ENCODE data around the gene KCNJ6.

Gene KCNJ6

GRCh38 chr21:37659874-37660273, 256.4 kb downstream of the KCNJ6 start:
- Histone ChIP-seq H3K9me3 (ENCODE audit: control extremely low read depth in 1 of 5, control insufficient read depth in 4 of 5, insufficient read depth in 2 of 5, low read depth in 1 of 5, low read length in 4 of 5) (peaks cover 0 to 2% (median 0%) of the 10 kb centered on the region in 5 experiments), H3K27ac (ENCODE audit: insufficient read depth in 1 of 2, low read depth in 1 of 2, low read length in 2 of 2, poor library complexity in 1 of 2, severe bottlenecking in 2 of 2) (no peak overlapping the region), H3K27me3 (replicated peaks in 2 of 5; ENCODE audit: control insufficient read depth in 4 of 5, insufficient read depth in 5 of 5, low read length in 4 of 5) (peaks cover 0 to 2% (median 0%) of the 10 kb centered on the region in 5 experiments), H3K4me1 (ENCODE audit: control extremely low read depth in 1 of 4, control insufficient read depth in 4 of 4, insufficient read depth in 4 of 4, low read length in 3 of 4) (no peaks in the 10 kb centered on the region), H3K36me3 (ENCODE audit: control insufficient read depth in 4 of 4, insufficient read depth in 4 of 4, low read length in 3 of 4) (no peaks in the 10 kb centered on the region), H3K4me3 (ENCODE audit: control insufficient read depth in 1 of 7, extremely low read depth in 1 of 7, insufficient read depth in 4 of 7, low read depth in 2 of 7, low read length in 6 of 7) (no peak overlapping the region)
- WGBS (ENCODE audit: insufficient coverage) = no CpG with 5 or more reads among the region's 1 CpG
- no peak for DNase-seq
- ChIA-PET POLR2A (no interaction called here), CTCF (no interaction called here)

GRCh38 chr21:37658817-37659458, 257.3 kb downstream of the KCNJ6 start:
- DNase-seq = peak in 1 of 3 donors; percentile 2
- no peak overlapping the region for H3K4me3 ChIP-seq (ENCODE audit: control insufficient read depth in 1 of 7, extremely low read depth in 1 of 7, insufficient read depth in 4 of 7, low read depth in 2 of 7, low read length in 6 of 7)
- WGBS (ENCODE audit: insufficient coverage) = 80% methylated on average over 6 of the region's 7 CpGs
- peaks cover 0 to 5% (median 0%) of the 10 kb centered on the region in 5 experiments for H3K27me3 ChIP-seq (replicated peaks in 2 of 5; ENCODE audit: control insufficient read depth in 4 of 5, insufficient read depth in 5 of 5, low read length in 4 of 5)
- no peaks in the 10 kb centered on the region for H3K36me3 ChIP-seq (ENCODE audit: control insufficient read depth in 4 of 4, insufficient read depth in 4 of 4, low read length in 3 of 4)
- H3K4me1 ChIP-seq (ENCODE audit: control extremely low read depth in 1 of 4, control insufficient read depth in 4 of 4, insufficient read depth in 4 of 4, low read length in 3 of 4) = no peaks in the 10 kb centered on the region
- peaks cover 0 to 2% (median 0%) of the 10 kb centered on the region in 5 experiments for H3K9me3 ChIP-seq (ENCODE audit: control extremely low read depth in 1 of 5, control insufficient read depth in 4 of 5, insufficient read depth in 2 of 5, low read depth in 1 of 5, low read length in 4 of 5)
- POLR2A ChIA-PET = no interaction called here
- H3K27ac ChIP-seq (ENCODE audit: insufficient read depth in 1 of 2, low read depth in 1 of 2, low read length in 2 of 2, poor library complexity in 1 of 2, severe bottlenecking in 2 of 2) = no peak overlapping the region
- CTCF ChIA-PET = no interaction called here

GRCh38 chr21:37658121-37658816, 258.0 kb downstream of the KCNJ6 start:
- no peaks in the 10 kb centered on the region for H3K36me3 ChIP-seq (ENCODE audit: control insufficient read depth in 4 of 4, insufficient read depth in 4 of 4, low read length in 3 of 4)
- H3K9me3 ChIP-seq (ENCODE audit: control extremely low read depth in 1 of 5, control insufficient read depth in 4 of 5, insufficient read depth in 2 of 5, low read depth in 1 of 5, low read length in 4 of 5) = peaks cover 0 to 2% (median 0%) of the 10 kb centered on the region in 5 experiments
- ChIA-PET CTCF (no interaction called here), POLR2A (no interaction called here)
- peaks cover 0 to 5% (median 0%) of the 10 kb centered on the region in 5 experiments for H3K27me3 ChIP-seq (replicated peaks in 2 of 5; ENCODE audit: control insufficient read depth in 4 of 5, insufficient read depth in 5 of 5, low read length in 4 of 5)
- H3K4me1 ChIP-seq (ENCODE audit: control extremely low read depth in 1 of 4, control insufficient read depth in 4 of 4, insufficient read depth in 4 of 4, low read length in 3 of 4) = no peaks in the 10 kb centered on the region
- H3K27ac ChIP-seq (ENCODE audit: insufficient read depth in 1 of 2, low read depth in 1 of 2, low read length in 2 of 2, poor library complexity in 1 of 2, severe bottlenecking in 2 of 2) = no peak overlapping the region
- H3K4me3 ChIP-seq (ENCODE audit: control insufficient read depth in 1 of 7, extremely low read depth in 1 of 7, insufficient read depth in 4 of 7, low read depth in 2 of 7, low read length in 6 of 7) = no peak overlapping the region
- WGBS (ENCODE audit: insufficient coverage) = 72% methylated on average over 8 of the region's 10 CpGs
- no peak for DNase-seq

- ChIA-PET POLR2A (no interaction called here), CTCF (no interaction called here)
- 95% methylated on average over 4 of the region's 5 CpGs for WGBS (ENCODE audit: insufficient coverage)
- H3K27me3 ChIP-seq (replicated peaks in 2 of 5; ENCODE audit: control insufficient read depth in 4 of 5, insufficient read depth in 5 of 5, low read length in 4 of 5) = peaks cover 0 to 12% (median 0%) of the 10 kb centered on the region in 5 experiments
- H3K9me3 ChIP-seq (ENCODE audit: control extremely low read depth in 1 of 5, control insufficient read depth in 4 of 5, insufficient read depth in 2 of 5, low read depth in 1 of 5, low read length in 4 of 5) = peaks cover 0 to 2% (median 0%) of the 10 kb centered on the region in 5 experiments
- no peaks in the 10 kb centered on the region for H3K36me3 ChIP-seq (ENCODE audit: control insufficient read depth in 4 of 4, insufficient read depth in 4 of 4, low read length in 3 of 4)
- H3K27ac ChIP-seq (ENCODE audit: insufficient read depth in 1 of 2, low read depth in 1 of 2, low read length in 2 of 2, poor library complexity in 1 of 2, severe bottlenecking in 2 of 2) = no peak overlapping the region
- DNase-seq = no peak
- H3K4me3 ChIP-seq (ENCODE audit: control insufficient read depth in 1 of 7, extremely low read depth in 1 of 7, insufficient read depth in 4 of 7, low read depth in 2 of 7, low read length in 6 of 7) = no peak overlapping the region
- H3K4me1 ChIP-seq (ENCODE audit: control extremely low read depth in 1 of 4, control insufficient read depth in 4 of 4, insufficient read depth in 4 of 4, low read length in 3 of 4) = no peaks in the 10 kb centered on the region
Observed at GRCh38 chr21:37656899-37657298, 259.4 kb downstream of the KCNJ6 start.

GRCh38 chr21:37655611-37656300, 260.5 kb downstream of the KCNJ6 start:
- 93% methylated on average over 4 of the region's 6 CpGs for WGBS (ENCODE audit: insufficient coverage)
- POLR2A ChIA-PET = no interaction called here

GRCh38 chr21:37654596-37654995, 261.7 kb downstream of the KCNJ6 start:
- WGBS (ENCODE audit: insufficient coverage) = 91% methylated on average over 3 of the region's 4 CpGs
- CTCF ChIA-PET = interaction anchor here (0.9 to 1.0 kb wide), 2 partner anchors 57 to 77 kb away, joined by 3 to 4 read pairs; no protein-coding TSS in a partner anchor
- Histone ChIP-seq H3K9me3 (ENCODE audit: control extremely low read depth in 1 of 5, control insufficient read depth in 4 of 5, insufficient read depth in 2 of 5, low read depth in 1 of 5, low read length in 4 of 5) (peaks cover 0 to 2% (median 0%) of the 10 kb centered on the region in 5 experiments), H3K4me1 (ENCODE audit: control extremely low read depth in 1 of 4, control insufficient read depth in 4 of 4, insufficient read depth in 4 of 4, low read length in 3 of 4) (no peaks in the 10 kb centered on the region), H3K27me3 (replicated peaks in 2 of 5; ENCODE audit: control insufficient read depth in 4 of 5, insufficient read depth in 5 of 5, low read length in 4 of 5) (peaks cover 0 to 20% (median 0%) of the 10 kb centered on the region in 5 experiments), H3K36me3 (ENCODE audit: control insufficient read depth in 4 of 4, insufficient read depth in 4 of 4, low read length in 3 of 4) (no peaks in the 10 kb centered on the region), H3K27ac (ENCODE audit: insufficient read depth in 1 of 2, low read depth in 1 of 2, low read length in 2 of 2, poor library complexity in 1 of 2, severe bottlenecking in 2 of 2) (no peak overlapping the region), H3K4me3 (ENCODE audit: control insufficient read depth in 1 of 7, extremely low read depth in 1 of 7, insufficient read depth in 4 of 7, low read depth in 2 of 7, low read length in 6 of 7) (no peak overlapping the region)
- POLR2A ChIA-PET = no interaction called here
- no peak for DNase-seq

More at GRCh38 chr21:37655611-37656300, 260.5 kb downstream of the KCNJ6 start:
- no peak overlapping the region for H3K4me3 ChIP-seq (ENCODE audit: control insufficient read depth in 1 of 7, extremely low read depth in 1 of 7, insufficient read depth in 4 of 7, low read depth in 2 of 7, low read length in 6 of 7)
- no peaks in the 10 kb centered on the region for H3K4me1 ChIP-seq (ENCODE audit: control extremely low read depth in 1 of 4, control insufficient read depth in 4 of 4, insufficient read depth in 4 of 4, low read length in 3 of 4)
- no peak for DNase-seq
- H3K27me3 ChIP-seq (replicated peaks in 2 of 5; ENCODE audit: control insufficient read depth in 4 of 5, insufficient read depth in 5 of 5, low read length in 4 of 5) = peaks cover 0 to 20% (median 0%) of the 10 kb centered on the region in 5 experiments
- H3K27ac ChIP-seq (ENCODE audit: insufficient read depth in 1 of 2, low read depth in 1 of 2, low read length in 2 of 2, poor library complexity in 1 of 2, severe bottlenecking in 2 of 2) = no peak overlapping the region
- CTCF ChIA-PET = interaction anchor here (0.9 to 1.0 kb wide), 2 partner anchors 56 to 78 kb away, joined by 3 to 4 read pairs; no protein-coding TSS in a partner anchor
- H3K36me3 ChIP-seq (ENCODE audit: control insufficient read depth in 4 of 4, insufficient read depth in 4 of 4, low read length in 3 of 4) = no peaks in the 10 kb centered on the region
- peaks cover 0 to 4% (median 0%) of the 10 kb centered on the region in 5 experiments for H3K9me3 ChIP-seq (ENCODE audit: control extremely low read depth in 1 of 5, control insufficient read depth in 4 of 5, insufficient read depth in 2 of 5, low read depth in 1 of 5, low read length in 4 of 5)

Data from common myeloid progenitor, CD34-positive (primary cell).